ENCODE data around the gene DYDC2.
"Not testable (repeated sequence)": the region's sequence is repeated elsewhere in the genome, so short reads cannot be mapped to it uniquely, and the experiment has no call there.

Gene DYDC2

GRCh38 chr10:80414142-80414895 is 57.7 kb downstream of the DYDC2 start:
- DNase-seq, result peak; percentile 0

- DNase-seq, result no peak
These were observed 59.3 kb downstream of the DYDC2 start for GRCh38 chr10:80415734-80416478.

- no peak for DNase-seq
These were observed 60.0 kb downstream of the DYDC2 start for GRCh38 chr10:80416479-80417098.

GRCh38 chr10:80417256-80417655 is 60.7 kb downstream of the DYDC2 start:
- DNase-seq, result not testable (repeated sequence)
